Stimulated activated naive CD4-positive, alpha-beta T cell treated with Interleukin-2 at 50 U/mL for 16 hours (primary cell): ENCODE results near the gene GGT7.
A peak's percentile ranks its signal among the peaks of the same experiment; 100 is the strongest.
"Not testable (repeated sequence)": the region's sequence is repeated elsewhere in the genome, so short reads cannot be mapped to it uniquely, and the experiment has no call there.

Source experiments
- DNase-seq: peaks from one replicate; lab custom pipeline; 2025; lab: John Stamatoyannopoulos, UW

The GGT7 gene

GRCh38 chr20:34881689-34882088, 9.0 kb upstream of the GGT7 start:
- no peak for DNase-seq

GRCh38 chr20:34880971-34881370, 8.3 kb upstream of the GGT7 start:
- DNase-seq = not testable (repeated sequence)

GRCh38 chr20:34880215-34880850, 7.7 kb upstream of the GGT7 start:
- no peak for DNase-seq

- DNase-seq = peak; percentile 93
These were observed 4.0 kb upstream of the GGT7 start, which contains the start of gene ACSS2 for GRCh38 chr20:34876406-34877282. TSS of gene ACSS2 (plus strand) at chr20:34876612. CDS start at chr20:34876646, 34 bp downstream.

DNA sequence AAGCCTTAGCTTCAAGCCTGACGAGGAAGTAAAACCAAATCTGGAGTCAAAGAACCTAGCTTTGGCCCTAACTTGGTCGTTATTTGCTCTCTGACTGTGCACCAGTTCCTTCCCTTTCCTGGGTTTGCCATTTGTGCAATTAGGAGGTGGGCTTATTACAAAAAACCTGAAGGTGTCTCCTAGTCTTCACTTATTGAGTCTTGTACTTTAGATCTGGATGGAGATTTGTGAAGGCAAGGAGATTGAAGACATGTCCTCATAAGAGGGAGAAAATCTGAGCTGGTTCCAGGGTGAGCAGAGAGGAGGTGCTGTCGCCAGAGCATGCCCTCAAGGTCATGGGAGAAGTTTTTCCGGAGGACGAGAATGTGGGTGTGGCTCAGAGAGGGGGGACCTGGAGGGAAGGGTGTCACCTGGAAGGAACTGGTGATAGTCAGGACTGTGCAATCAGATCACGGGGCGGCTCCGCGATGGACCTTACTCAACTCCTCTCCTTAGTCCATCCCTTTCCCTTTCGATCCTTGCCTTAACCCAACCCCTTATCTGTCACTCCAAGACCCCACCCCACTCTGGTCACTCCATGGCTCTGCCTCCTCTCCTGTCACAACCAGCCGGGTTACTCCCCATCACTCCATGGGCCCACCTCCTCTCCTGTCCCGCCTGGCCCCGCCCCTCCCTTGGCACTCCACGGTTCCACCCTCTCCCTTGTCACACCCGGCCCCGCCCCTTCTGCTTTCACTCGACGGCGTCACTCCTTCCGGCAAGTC, 3.2 kb upstream of the GGT7 start:
- DNase-seq = no peak

GRCh38 chr20:34874094-34874654, 1.5 kb upstream of the GGT7 start:
- DNase-seq = peak; percentile 9

DNA sequence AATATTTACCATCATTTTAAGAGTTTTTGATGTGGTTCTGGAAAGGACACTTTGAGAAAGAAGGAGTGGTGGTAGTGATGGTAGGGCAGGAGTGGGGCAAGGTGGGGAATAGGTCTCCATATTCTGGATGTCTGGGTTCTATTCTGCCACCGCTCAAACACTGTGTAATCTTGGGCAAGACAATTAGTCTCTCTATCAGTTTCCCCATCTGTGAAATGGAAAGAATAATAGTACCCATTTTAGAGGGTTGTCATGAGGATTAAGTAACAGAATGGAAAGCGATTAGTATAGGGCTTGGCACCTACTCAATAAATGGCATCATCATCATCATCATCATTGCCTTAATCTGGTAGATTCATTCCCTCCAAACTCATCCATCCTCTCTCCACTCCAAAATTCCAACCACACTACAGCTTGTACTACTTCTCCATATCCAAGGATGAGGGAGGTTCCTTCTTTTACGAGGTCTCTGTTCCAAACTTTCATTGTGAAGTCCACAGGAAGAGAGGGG, 982 bp upstream of the GGT7 start:
- DNase-seq = no peak

GRCh38 chr20:34871966-34872621, 562 bp downstream of the GGT7 start:
- no peak for DNase-seq

GRCh38 chr20:34871320-34871926, 1.2 kb downstream of the GGT7 start:
- no peak for DNase-seq

- no peak for DNase-seq
These were observed 8.4 kb downstream of the GGT7 start for GRCh38 chr20:34864216-34864615.

GRCh38 chr20:34863421-34863965, 9.2 kb downstream of the GGT7 start:
- DNase-seq = no peak

DNA sequence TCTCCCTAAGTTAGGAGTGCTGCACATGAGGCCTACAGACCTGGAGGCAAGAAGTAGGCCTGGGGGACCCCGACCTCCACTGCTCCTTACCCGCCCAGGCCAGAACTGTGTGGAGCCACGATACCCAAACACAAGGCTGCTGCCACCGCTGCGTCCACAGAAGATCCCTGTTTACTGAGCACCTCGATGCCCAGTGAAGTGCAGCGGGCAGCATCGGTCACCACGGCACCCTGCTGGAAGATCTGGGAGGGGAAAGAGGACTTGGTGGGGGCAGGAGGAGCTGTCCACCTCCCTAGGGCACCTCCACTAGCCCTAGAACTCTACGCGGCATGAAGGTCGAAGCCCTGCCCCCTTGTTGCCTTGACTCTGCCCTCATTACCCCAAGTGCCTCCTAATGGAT, 9.9 kb downstream of the GGT7 start:
- no peak for DNase-seq

DNA sequence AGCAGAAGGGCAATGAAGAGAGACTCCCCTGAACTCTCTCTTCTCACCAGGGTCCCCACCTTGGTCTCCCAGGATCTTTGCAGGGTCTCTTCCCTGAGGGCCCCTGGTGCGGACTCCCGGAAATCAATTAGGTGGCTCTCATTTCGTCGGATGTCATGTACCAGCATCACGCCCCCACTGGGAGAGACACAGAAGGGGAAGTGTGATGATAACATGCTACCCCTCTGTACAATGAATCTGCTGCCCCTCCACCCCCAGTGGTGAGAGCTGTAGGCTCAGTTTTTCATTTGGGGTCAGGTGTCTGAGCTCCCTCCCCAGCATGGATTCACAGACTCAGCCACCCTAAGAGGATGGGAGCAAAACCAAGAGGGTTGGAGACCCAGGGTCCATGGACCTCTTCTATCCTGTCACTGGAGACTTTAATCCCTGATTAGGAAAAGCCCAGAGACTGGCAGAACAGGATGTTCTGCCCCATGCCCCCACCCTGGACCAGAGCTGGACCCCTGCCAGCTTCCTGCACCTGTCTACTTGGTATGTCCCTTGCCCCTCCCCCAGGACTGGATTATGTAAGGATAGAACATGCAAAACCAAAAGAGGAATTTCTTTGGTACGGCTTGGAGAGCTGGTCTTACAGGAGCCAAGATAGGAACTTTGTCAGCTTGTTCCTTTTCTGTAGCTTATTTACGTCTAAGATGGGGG, 11.1 kb downstream of the GGT7 start:
- no peak for DNase-seq

- no peak for DNase-seq
These were observed 12.7 kb downstream of the GGT7 start for GRCh38 chr20:34859826-34860545.

GRCh38 chr20:34859367-34859766, 13.3 kb downstream of the GGT7 start:
- DNase-seq = no peak

GRCh38 chr20:34852298-34852697, 20.4 kb downstream of the GGT7 start:
- no peak for DNase-seq

DNA sequence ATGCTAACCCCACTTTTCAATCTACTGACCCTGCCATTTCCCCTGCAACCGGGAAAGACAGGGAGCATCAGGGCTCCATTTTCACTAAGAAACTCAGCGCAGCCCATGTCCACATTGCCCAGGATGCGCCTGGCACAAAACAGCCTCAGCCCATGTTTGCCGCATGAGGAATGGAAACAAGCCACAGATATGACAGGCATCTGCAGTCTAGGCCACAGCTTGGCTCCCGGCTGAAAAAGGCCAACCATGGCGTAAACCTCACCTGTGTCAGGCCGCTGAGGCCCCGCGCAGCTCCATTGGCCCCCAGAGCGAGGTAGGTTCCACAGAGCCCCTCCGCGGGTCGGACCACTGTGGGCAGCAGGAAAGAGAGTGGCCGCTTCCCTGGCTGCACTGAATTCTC, 21.7 kb downstream of the GGT7 start:
- no peak for DNase-seq

DNA sequence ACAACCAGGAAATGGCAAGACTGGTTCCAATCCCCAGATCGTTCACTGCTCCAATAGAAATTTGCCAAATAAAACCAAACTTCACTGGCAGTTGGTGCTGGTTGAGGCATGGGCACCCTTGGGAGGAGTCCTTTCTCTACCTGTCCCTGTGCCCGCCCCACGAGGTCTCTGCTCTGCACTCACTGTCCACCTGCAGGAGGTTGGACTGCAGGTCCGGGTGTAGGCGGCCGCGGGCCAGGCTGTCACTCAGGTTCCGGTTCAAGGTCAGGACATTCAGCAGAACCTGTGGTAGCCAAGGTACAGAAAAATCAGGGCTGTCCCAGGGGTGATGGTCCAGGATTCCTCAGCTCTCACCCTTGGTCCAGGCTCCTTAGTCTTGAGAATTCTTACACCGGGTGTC, 22.9 kb downstream of the GGT7 start:
- no peak for DNase-seq

- DNase-seq = no peak
These were observed 24.1 kb downstream of the GGT7 start for GRCh38 chr20:34848597-34848996.

- DNase-seq = no peak
These were observed 29.2 kb downstream of the GGT7 start for GRCh38 chr20:34843421-34843820.
